ENCODE measurements around the gene ZDHHC16. TPM values are rescaled to one million over a fixed set of nuclear protein-coding genes. Genes with fewer than 3 reads are reported as not detected.

ZDHHC16 gene
- total RNA-seq, 4 donors from 2014 or later, result 12.1 to 21.8 (median 16.1) TPM

DNA sequence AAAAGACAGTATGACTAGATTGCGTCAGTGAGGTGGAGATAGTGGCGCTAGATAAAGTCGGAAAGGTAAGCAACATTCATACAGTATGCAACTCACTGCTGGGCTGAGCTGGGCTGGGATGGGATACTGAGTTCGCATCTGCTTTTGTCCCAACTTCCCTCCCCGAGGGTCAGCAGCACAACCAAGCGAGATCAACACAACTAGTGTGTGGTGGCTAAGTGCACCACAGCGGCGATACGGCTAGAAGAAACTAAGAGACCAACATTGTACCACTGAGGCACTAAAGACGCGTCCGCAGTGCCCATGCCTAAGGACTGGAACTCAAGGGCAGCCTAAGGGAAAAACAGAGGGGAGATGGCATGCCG lies 636 bp upstream of the ZDHHC16 start:
- H3K4me3 ChIP-seq (ENCODE audit: low read depth, poor library complexity, severe bottlenecking), result peak overlapping the region; percentile 75
- intact Hi-C loops (cut with DNase I; ENCODE audit: low total_unique reads), result no loop called here
- TF ChIP-seq POLR2A (IDR thresholded peaks at IDR 0.05), result no peak
- TF ChIP-seq, protein P1, sequence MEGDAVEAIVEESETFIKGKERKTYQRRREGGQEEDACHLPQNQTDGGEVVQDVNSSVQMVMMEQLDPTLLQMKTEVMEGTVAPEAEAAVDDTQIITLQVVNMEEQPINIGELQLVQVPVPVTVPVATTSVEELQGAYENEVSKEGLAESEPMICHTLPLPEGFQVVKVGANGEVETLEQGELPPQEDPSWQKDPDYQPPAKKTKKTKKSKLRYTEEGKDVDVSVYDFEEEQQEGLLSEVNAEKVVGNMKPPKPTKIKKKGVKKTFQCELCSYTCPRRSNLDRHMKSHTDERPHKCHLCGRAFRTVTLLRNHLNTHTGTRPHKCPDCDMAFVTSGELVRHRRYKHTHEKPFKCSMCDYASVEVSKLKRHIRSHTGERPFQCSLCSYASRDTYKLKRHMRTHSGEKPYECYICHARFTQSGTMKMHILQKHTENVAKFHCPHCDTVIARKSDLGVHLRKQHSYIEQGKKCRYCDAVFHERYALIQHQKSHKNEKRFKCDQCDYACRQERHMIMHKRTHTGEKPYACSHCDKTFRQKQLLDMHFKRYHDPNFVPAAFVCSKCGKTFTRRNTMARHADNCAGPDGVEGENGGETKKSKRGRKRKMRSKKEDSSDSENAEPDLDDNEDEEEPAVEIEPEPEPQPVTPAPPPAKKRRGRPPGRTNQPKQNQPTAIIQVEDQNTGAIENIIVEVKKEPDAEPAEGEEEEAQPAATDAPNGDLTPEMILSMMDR (IDR thresholded peaks at IDR 0.05), result no peak
- 1 to 2% methylated on average over 13 of the region's 13 CpGs for WGBS, 2 donors
- no peak for DNase-seq (ENCODE audit: low spot score in 2 of 2)

DNA sequence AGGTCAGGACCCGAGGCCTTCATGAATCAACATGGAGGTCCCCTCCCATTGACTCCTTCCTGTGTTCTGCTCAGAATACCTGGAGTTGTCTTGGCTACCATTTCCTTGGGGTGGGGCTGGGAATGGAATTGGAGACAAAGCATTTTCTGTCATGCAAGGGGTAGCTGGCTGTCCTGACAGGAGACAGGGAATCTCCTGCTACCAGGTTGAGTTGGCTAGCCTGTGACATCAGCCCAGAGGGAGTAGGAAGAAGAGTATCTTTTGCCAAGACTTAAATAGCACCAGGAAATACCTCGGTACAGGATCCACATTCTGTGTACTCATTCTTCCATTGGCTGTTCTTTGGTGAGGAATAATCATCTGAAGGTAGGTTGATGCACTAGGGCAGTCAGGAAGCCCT lies 4.9 kb downstream of the ZDHHC16 start:
- no peak for DNase-seq (ENCODE audit: low spot score in 2 of 2)
- TF ChIP-seq POLR2A (IDR thresholded peaks at IDR 0.05), result no peak
- 56 to 61% methylated on average over 2 of the region's 2 CpGs for WGBS, 2 donors
- H3K4me3 ChIP-seq (ENCODE audit: low read depth, poor library complexity, severe bottlenecking), result no peak overlapping the region
- intact Hi-C loops (cut with DNase I; ENCODE audit: low total_unique reads), result no loop called here

DNA sequence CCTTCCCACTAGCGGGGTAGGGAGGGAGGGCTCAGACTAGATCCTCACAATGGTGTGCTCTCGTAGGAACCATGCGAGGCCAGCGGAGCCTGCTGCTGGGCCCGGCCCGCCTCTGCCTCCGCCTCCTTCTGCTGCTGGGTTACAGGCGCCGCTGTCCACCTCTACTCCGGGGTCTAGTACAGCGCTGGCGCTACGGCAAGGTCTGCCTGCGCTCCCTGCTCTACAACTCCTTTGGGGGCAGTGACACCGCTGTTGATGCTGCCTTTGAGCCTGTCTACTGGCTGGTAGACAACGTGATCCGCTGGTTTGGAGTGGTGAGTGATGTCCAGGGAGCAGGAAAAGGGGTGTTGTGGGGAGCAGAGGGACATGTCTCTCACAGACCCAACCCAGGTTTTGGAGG lies 5.6 kb downstream of the ZDHHC16 start:
- intact Hi-C loops (cut with DNase I; ENCODE audit: low total_unique reads), result no loop called here
- DNase-seq (ENCODE audit: low spot score in 2 of 2), result no peak
- no peak for TF ChIP-seq POLR2A (IDR thresholded peaks at IDR 0.05)
- TF ChIP-seq, protein P1 (IDR thresholded peaks at IDR 0.05), result no peak
- WGBS, 2 donors, result 92 to 95% methylated on average over 17 of the region's 17 CpGs
- H3K4me3 ChIP-seq (ENCODE audit: low read depth, poor library complexity, severe bottlenecking), result no peak overlapping the region

- no peak for DNase-seq (ENCODE audit: low spot score in 2 of 2)
- no peak overlapping the region for H3K4me3 ChIP-seq (ENCODE audit: low read depth, poor library complexity, severe bottlenecking)
- 88 to 89% methylated on average over 6 of the region's 6 CpGs for WGBS, 2 donors
- intact Hi-C loops (cut with DNase I; ENCODE audit: low total_unique reads), result no loop called here
- TF ChIP-seq POLR2A (IDR thresholded peaks at IDR 0.05), result no peak
- TF ChIP-seq, protein P1 (IDR thresholded peaks at IDR 0.05), result no peak
Observed at GRCh38 chr10:97452352-97452751, 6.4 kb downstream of the ZDHHC16 start.

GRCh38 chr10:97454330-97455036 lies 8.5 kb downstream of the ZDHHC16 start:
- H3K4me3 ChIP-seq (ENCODE audit: low read depth, poor library complexity, severe bottlenecking), result no peak overlapping the region
- TF ChIP-seq, protein P1 (IDR thresholded peaks at IDR 0.05), result no peak
- no peak for TF ChIP-seq POLR2A (IDR thresholded peaks at IDR 0.05)
- intact Hi-C loops (cut with DNase I; ENCODE audit: low total_unique reads), result no loop called here
- 52 to 54% methylated on average over 3 of the region's 3 CpGs for WGBS, 2 donors
- no peak for DNase-seq (ENCODE audit: low spot score in 2 of 2)

DNA sequence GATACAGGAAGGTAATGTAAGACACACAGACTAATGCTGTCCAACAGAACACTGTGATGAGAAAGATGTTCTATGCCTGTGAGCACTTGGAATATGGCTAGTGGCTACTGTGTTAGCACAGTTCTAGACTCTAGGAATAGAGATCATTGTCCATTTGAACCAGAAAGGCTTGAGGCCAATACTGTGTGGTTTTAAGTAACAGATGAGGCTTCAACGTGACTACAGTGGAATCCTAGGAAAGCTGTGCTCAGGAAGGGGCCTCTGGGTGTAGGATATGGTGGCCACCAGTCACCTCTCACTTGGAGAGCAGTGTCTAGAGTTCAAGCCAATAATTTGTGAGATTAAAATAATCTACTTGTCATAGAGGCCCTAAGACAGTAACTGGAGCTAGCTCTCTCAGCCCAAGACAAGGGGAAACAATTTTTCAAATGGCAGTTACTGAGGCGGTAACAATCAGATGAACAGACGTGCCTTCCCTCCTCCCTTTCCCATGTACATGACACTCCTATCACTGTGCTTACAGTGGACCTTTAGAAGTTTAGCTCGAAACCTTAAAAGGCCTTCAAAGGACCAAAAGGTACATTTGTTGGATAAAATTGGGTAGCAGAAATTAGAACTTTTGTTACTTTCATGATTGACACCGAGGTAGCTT lies 10.2 kb downstream of the ZDHHC16 start:
- TF ChIP-seq POLR2A (IDR thresholded peaks at IDR 0.05), result no peak
- TF ChIP-seq, protein P1 (IDR thresholded peaks at IDR 0.05), result no peak
- WGBS, 2 donors, result 56 to 76% methylated on average over 5 of the region's 5 CpGs
- no peak overlapping the region for H3K4me3 ChIP-seq (ENCODE audit: low read depth, poor library complexity, severe bottlenecking)
- no peak for DNase-seq (ENCODE audit: low spot score in 2 of 2)
- intact Hi-C loops (cut with DNase I; ENCODE audit: low total_unique reads), result no loop called here

Measured in lower leg skin (tissue), 4 donors.